ENCODE measurements around the gene TSSK2.

Gene TSSK2

DNA sequence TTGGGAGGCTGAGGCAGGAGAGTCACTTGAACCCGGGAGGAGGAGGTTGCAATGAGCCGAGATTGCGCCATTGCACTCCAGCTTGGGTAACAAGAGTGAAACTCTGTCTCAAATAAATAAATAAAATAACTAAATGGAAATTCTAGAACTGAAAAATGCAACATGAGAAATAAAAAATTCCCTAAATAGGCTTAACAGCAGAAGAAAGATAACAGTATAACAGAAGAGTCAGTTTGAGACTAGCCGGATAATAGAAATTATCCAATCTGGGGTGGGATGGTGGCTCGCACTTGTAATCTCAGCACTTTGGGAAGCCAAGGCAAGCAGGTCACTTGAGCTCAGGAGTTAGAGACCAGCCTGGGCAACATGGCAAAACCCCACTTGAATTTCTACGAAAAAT, 33.3 kb downstream of the TSSK2 start:
- TF ChIP-seq POLR2AphosphoS5 (IDR thresholded peaks at IDR 0.05; ENCODE audit: low read depth, low read length) (no peak), PAX5 (IDR thresholded peaks at IDR 0.05; ENCODE audit: insufficient read depth, low read length, severe bottlenecking) (no peak), TAF1 (IDR thresholded peaks at IDR 0.05; ENCODE audit: low read depth, low read length) (no peak), POU2F2 (IDR thresholded peaks at IDR 0.05; ENCODE audit: low read depth, low read length) (no peak), POLR2A (IDR thresholded peaks at IDR 0.05; ENCODE audit: low read depth, low read length) (no peak), SPI1 (IDR thresholded peaks at IDR 0.05; ENCODE audit: low read depth, low read length) (no peak)
- FAIRE-seq (no peak), DNase-seq (ENCODE audit: insufficient read length, low spot score) (no peak)

- TF ChIP-seq POLR2A (IDR thresholded peaks at IDR 0.05; ENCODE audit: low read depth, low read length) (no peak), SPI1 (IDR thresholded peaks at IDR 0.05; ENCODE audit: low read depth, low read length) (no peak), POLR2AphosphoS5 (IDR thresholded peaks at IDR 0.05; ENCODE audit: low read depth, low read length) (no peak), POU2F2 (IDR thresholded peaks at IDR 0.05; ENCODE audit: low read depth, low read length) (no peak), TAF1 (IDR thresholded peaks at IDR 0.05; ENCODE audit: low read depth, low read length) (no peak), PAX5 (IDR thresholded peaks at IDR 0.05; ENCODE audit: insufficient read depth, low read length, severe bottlenecking) (no peak)
- FAIRE-seq (no peak), DNase-seq (ENCODE audit: insufficient read length, low spot score) (no peak)
Observed at GRCh38 chr22:19166421-19166820, 35.3 kb downstream of the TSSK2 start.

GRCh38 chr22:19167106-19167869, 36.2 kb downstream of the TSSK2 start:
- FAIRE-seq = no peak
- DNase-seq (ENCODE audit: insufficient read length, low spot score) = no peak

GRCh38 chr22:19168088-19168890, 37.2 kb downstream of the TSSK2 start:
- DNase-seq (ENCODE audit: insufficient read length, low spot score) = no peak
- TF ChIP-seq PAX5 (IDR thresholded peaks at IDR 0.05; ENCODE audit: insufficient read depth, low read length, severe bottlenecking) (no peak), POLR2A (IDR thresholded peaks at IDR 0.05; ENCODE audit: low read depth, low read length) (no peak), POU2F2 (IDR thresholded peaks at IDR 0.05; ENCODE audit: low read depth, low read length) (no peak), TAF1 (IDR thresholded peaks at IDR 0.05; ENCODE audit: low read depth, low read length) (no peak), SPI1 (IDR thresholded peaks at IDR 0.05; ENCODE audit: low read depth, low read length) (no peak), POLR2AphosphoS5 (IDR thresholded peaks at IDR 0.05; ENCODE audit: low read depth, low read length) (no peak)
- FAIRE-seq = no peak

More at GRCh38 chr22:19167106-19167869, 36.2 kb downstream of the TSSK2 start:
- TF ChIP-seq POLR2AphosphoS5 (IDR thresholded peaks at IDR 0.05; ENCODE audit: low read depth, low read length) (no peak), POLR2A (IDR thresholded peaks at IDR 0.05; ENCODE audit: low read depth, low read length) (no peak), PAX5 (IDR thresholded peaks at IDR 0.05; ENCODE audit: insufficient read depth, low read length, severe bottlenecking) (no peak), POU2F2 (IDR thresholded peaks at IDR 0.05; ENCODE audit: low read depth, low read length) (no peak), SPI1 (IDR thresholded peaks at IDR 0.05; ENCODE audit: low read depth, low read length) (no peak), TAF1 (IDR thresholded peaks at IDR 0.05; ENCODE audit: low read depth, low read length) (no peak)

- no peak for DNase-seq (ENCODE audit: insufficient read length, low spot score)
- no peak for FAIRE-seq
- no peak for TF ChIP-seq SPI1 (IDR thresholded peaks at IDR 0.05; ENCODE audit: low read depth, low read length)
- TF ChIP-seq PAX5 (IDR thresholded peaks at IDR 0.05; ENCODE audit: insufficient read depth, low read length, severe bottlenecking) = no peak
- TF ChIP-seq POLR2A (IDR thresholded peaks at IDR 0.05; ENCODE audit: low read depth, low read length) = no peak
- no peak for TF ChIP-seq POLR2AphosphoS5 (IDR thresholded peaks at IDR 0.05; ENCODE audit: low read depth, low read length)
- TF ChIP-seq POU2F2 (IDR thresholded peaks at IDR 0.05; ENCODE audit: low read depth, low read length) = no peak
- no peak for TF ChIP-seq TAF1 (IDR thresholded peaks at IDR 0.05; ENCODE audit: low read depth, low read length)
Observed at GRCh38 chr22:19169002-19169946, 38.2 kb downstream of the TSSK2 start.

DNA sequence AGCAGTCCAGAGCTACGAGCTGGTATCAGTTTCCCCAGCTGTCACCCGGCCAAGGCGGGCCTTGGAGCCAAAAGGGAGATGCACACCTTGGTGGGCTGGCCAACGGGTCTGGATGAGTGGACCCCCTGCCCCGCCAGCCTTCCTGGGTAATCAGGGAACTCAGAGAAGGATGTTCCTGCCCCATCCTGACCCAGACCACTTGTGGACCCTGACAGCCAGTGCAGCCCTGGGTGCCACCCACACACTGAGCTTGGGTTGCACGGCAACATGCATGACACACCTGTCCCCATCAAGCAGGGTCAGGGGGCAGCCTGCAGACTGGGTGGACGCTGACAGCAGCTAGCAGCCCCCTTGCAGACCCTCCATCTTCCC, 38.8 kb downstream of the TSSK2 start:
- FAIRE-seq = no peak
- no peak for DNase-seq (ENCODE audit: insufficient read length, low spot score)
- TF ChIP-seq PAX5 (IDR thresholded peaks at IDR 0.05; ENCODE audit: insufficient read depth, low read length, severe bottlenecking) (no peak), POLR2AphosphoS5 (IDR thresholded peaks at IDR 0.05; ENCODE audit: low read depth, low read length) (no peak), POU2F2 (IDR thresholded peaks at IDR 0.05; ENCODE audit: low read depth, low read length) (no peak)

DNA sequence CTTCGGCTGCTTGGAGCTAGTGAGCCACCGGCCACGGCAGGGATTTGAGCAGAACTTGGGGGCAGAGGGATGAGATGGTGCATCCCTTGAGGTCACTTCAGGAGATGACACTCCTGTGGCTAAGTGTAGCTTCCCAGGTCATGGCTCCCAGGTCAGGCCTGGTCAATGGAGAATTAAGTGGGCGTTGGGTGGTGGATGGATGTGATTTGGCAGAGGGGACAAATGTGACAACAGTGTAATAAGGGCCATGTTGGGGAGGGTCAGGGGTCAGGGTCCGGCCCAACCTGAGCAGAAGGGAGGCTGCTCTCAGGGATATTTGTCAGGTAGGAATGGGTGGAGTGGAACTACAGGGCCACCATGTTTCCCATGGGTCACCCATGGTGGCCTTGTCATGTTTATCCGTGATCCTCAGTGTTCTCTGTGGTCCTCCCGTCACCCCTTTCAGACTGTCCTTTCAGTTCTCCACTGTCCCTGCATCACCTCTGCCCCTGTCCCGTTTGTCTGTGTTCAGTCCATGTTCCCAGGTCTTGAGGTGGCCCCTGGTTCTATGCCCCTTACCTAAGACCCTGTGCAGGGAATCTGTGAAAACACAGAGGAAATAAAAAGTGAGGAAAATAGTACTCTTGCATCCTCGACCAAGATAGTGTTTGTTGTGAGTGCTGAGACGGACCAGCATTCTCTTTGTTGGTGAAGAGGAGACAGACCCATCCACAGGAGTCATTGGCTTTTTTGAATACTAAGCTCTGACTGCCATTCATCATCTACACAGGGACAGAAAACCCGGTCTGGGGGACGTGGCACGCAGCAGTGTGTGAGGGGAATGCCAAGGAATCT, 41.3 kb downstream of the TSSK2 start:
- DNase-seq (ENCODE audit: insufficient read length, low spot score) = no peak
- no peak for FAIRE-seq
- TF ChIP-seq POLR2A (IDR thresholded peaks at IDR 0.05; ENCODE audit: low read depth, low read length) (no peak), POU2F2 (IDR thresholded peaks at IDR 0.05; ENCODE audit: low read depth, low read length) (no peak)
